HepG2 (cell line): ENCODE results near the gene ZNF248. TPM values are rescaled to one million over a fixed set of nuclear protein-coding genes. Genes with fewer than 3 reads are reported as not detected.

Experiments used
- BCL6 ChIP-seq: IDR thresholded peaks from 2 replicates; pipeline ENCODE4 v1.6.1; 2016; ENCODE audit warnings: missing genetic modification reagents, missing compliant biosample characterization
- CREM ChIP-seq, 2 experiments: sonication (generic) in 1 of 2; formaldehyde crosslinking in 1 of 2; IDR thresholded peaks; 2 replicates each; pipeline versions ENCODE4 v1.4.0 to v1.6.1; 2016 to 2020; ENCODE audit warnings: antibody characterized with exemption in 1 of 2, mild to moderate bottlenecking in 1 of 2, missing genetic modification reagents in 1 of 2
- EP300 ChIP-seq, 3 experiments: sonication (generic) in 1 of 3; formaldehyde crosslinking in 1 of 3; IDR thresholded peaks; 2 replicates each; pipeline versions ENCODE4 v1.5.1 to v1.6.1; 2011 to 2020; ENCODE audit warnings: low read depth in 2 of 3, low read length in 2 of 3, borderline replicate concordance in 1 of 3, improper control_type of control experiment in 1 of 3, mild to moderate bottlenecking in 1 of 3, missing genetic modification reagents in 1 of 3, moderate library complexity in 1 of 3
- FOXJ3 ChIP-seq: sonication (generic); formaldehyde crosslinking; IDR thresholded peaks from 2 replicates; pipeline ENCODE4 v1.4.0; 2020; ENCODE audit warnings: missing genetic modification reagents, mild to moderate bottlenecking, borderline replicate concordance
- HNRNPH1 ChIP-seq: fragments of 200-400 bp; formaldehyde crosslinking; optimal IDR thresholded peaks from 2 replicates; pipeline ENCODE3; 2017; ENCODE audit warnings: mild to moderate bottlenecking, low read depth, low read length
- KAT8 ChIP-seq: IDR thresholded peaks from 2 replicates; pipeline ENCODE4 v1.6.1; 2016; ENCODE audit warnings: missing genetic modification reagents, missing compliant biosample characterization
- KDM2A ChIP-seq: sonication (generic); formaldehyde crosslinking; IDR thresholded peaks from 2 replicates; pipeline ENCODE4 v1.4.0; 2020; ENCODE audit warnings: low read depth, missing genetic modification reagents, borderline replicate concordance
- MXD4 ChIP-seq: IDR thresholded peaks from 2 replicates; pipeline ENCODE4 v1.6.1; 2016; ENCODE audit warnings: mild to moderate bottlenecking, missing biosample characterization, missing genetic modification reagents
- RBM39 ChIP-seq: fragments of 200-400 bp; formaldehyde crosslinking; IDR thresholded peaks from one replicate; pipeline ENCODE4 v1.6.1; 2018; ENCODE audit warnings: antibody characterized with exemption, mild to moderate bottlenecking, low read depth, low read length; ENCODE audit not compliant: poor library complexity, severe bottlenecking
- REPIN1 ChIP-seq: sonication (generic); formaldehyde crosslinking; IDR thresholded peaks from 2 replicates; pipeline ENCODE4 v1.8.0; 2022; ENCODE audit warnings: missing genetic modification reagents, low read depth, mild to moderate bottlenecking, borderline replicate concordance
- SIN3B ChIP-seq: fragments of 150-350 bp; IDR thresholded peaks from 2 replicates; pipeline ENCODE4 v1.6.1; 2014; ENCODE audit warnings: low read length
- SRY ChIP-seq: sonication (generic); formaldehyde crosslinking; IDR thresholded peaks from 2 replicates; pipeline ENCODE4 v1.8.0; 2022; ENCODE audit warnings: mild to moderate bottlenecking, missing genetic modification reagents
- YEATS4 ChIP-seq: sonication (generic); formaldehyde crosslinking; IDR thresholded peaks from 2 replicates; pipeline ENCODE4 v1.4.0; 2020; ENCODE audit warnings: missing genetic modification reagents, borderline replicate concordance
- ZNF30 ChIP-seq: sonication (generic); formaldehyde crosslinking; IDR thresholded peaks from 2 replicates; pipeline ENCODE4 v1.5.0; 2020; ENCODE audit warnings: mild to moderate bottlenecking, missing genetic modification reagents
- ZNF772 ChIP-seq: sonication (generic); formaldehyde crosslinking; IDR thresholded peaks from 2 replicates; pipeline ENCODE4 v1.5.0; 2020; ENCODE audit warnings: mild to moderate bottlenecking, missing genetic modification reagents
- polyA plus RNA-seq, 8 experiments: library from polyadenylated mRNA; depleted of rRNA in 3 of 8; stranded (reverse) in 7 of 8; unstranded in 1 of 8; fragments of >200 nt; fragmentation: Illumina TruSeq in 4 of 8; extraction: Trizol in 4 of 8; gene quantifications; 2 replicates each; pipeline versions ENCODE4 v1.2.1 to v1.2.3, GENCODE V29; 2011 to 2016; ENCODE audit warnings: low read depth in 4 of 8, missing spikeins in 1 of 8, mixed read lengths in 1 of 8; ENCODE audit not compliant: insufficient read depth in 1 of 8
- total RNA-seq, 5 experiments: library from RNA; depleted of rRNA; stranded (reverse); fragments of >200 nt; fragmentation: Illumina TruSeq; extraction: Trizol; gene quantifications; 2 replicates each; pipeline ENCODE4 v1.2.3, GENCODE V29; 2016; ENCODE audit warnings: low read depth in 1 of 5
- TF ChIP-seq, protein P1 (sequence below): sonication (generic); formaldehyde crosslinking; IDR thresholded peaks from 2 replicates; pipeline ENCODE4 v1.4.0; 2020; ENCODE audit warnings: low read depth, missing genetic modification reagents
- TF ChIP-seq, protein P2 (sequence below): sonication (generic); formaldehyde crosslinking; IDR thresholded peaks from 2 replicates; pipeline ENCODE4 v1.4.0; 2020; ENCODE audit warnings: mild to moderate bottlenecking, missing genetic modification reagents

Gene ZNF248
- total and polyA plus RNA-seq, 2 of the 13 experiments (the other 11 are each of a cell fraction or from before 2014, with no cell fraction given) = 12.8 to 13.3 TPM

DNA sequence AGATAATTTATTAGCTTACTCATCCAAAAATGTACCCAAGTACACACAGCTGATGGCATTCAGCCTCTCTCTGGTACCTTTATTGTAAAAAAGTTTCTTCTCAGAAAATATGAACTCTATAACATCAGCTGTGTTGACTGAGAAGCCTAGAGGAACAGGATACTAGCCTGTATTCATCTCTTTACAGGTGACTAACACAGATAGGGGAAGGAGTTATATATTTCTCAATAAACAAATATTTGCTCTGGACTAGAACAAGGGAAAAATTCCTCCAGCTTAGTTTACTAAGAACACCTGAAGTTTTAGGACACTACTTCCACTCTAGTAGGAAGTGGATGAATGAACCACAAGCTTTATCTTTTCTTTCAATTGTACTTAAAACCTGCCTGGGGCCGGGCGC lies 67.8 kb downstream of the ZNF248 start (continued):
- TF ChIP-seq CREM (IDR thresholded peaks at IDR 0.05) (no peak; the same call in 1 of the 2 replicates), CREM (CRISPR knock-in tag; IDR thresholded peaks at IDR 0.05) (no peak), KDM2A (no peak), ZNF30 (CRISPR knock-in tag) (no peak), SRY (no peak), FOXJ3 (peak; percentile 30; the same call in 1 of the 2 replicates), ZNF772 (CRISPR knock-in tag) (no peak), KAT8 (CRISPR knock-in tag) (peak; percentile 29; the same call in 1 of the 2 replicates), YEATS4 (CRISPR knock-in tag) (no peak), RBM39 (no peak), EP300 (IDR thresholded peaks at IDR 0.05; ENCODE audit: low read depth in 2 of 2, low read length in 2 of 2) (peak in 1 of 2 experiments; percentile 61; a peak in 2 of 4 replicates), EP300 (CRISPR knock-in tag; IDR thresholded peaks at IDR 0.05; ENCODE audit: borderline replicate concordance) (0 out of 2 replicates have a peak, but pooled peaks have one; percentile 17), MXD4 (CRISPR knock-in tag) (no peak), BCL6 (CRISPR knock-in tag) (0 out of 2 replicates have a peak, but pooled peaks have one; percentile 29), REPIN1 (CRISPR knock-in tag) (no peak), SIN3B (no peak), HNRNPH1 (no peak)
- TF ChIP-seq, protein P1, sequence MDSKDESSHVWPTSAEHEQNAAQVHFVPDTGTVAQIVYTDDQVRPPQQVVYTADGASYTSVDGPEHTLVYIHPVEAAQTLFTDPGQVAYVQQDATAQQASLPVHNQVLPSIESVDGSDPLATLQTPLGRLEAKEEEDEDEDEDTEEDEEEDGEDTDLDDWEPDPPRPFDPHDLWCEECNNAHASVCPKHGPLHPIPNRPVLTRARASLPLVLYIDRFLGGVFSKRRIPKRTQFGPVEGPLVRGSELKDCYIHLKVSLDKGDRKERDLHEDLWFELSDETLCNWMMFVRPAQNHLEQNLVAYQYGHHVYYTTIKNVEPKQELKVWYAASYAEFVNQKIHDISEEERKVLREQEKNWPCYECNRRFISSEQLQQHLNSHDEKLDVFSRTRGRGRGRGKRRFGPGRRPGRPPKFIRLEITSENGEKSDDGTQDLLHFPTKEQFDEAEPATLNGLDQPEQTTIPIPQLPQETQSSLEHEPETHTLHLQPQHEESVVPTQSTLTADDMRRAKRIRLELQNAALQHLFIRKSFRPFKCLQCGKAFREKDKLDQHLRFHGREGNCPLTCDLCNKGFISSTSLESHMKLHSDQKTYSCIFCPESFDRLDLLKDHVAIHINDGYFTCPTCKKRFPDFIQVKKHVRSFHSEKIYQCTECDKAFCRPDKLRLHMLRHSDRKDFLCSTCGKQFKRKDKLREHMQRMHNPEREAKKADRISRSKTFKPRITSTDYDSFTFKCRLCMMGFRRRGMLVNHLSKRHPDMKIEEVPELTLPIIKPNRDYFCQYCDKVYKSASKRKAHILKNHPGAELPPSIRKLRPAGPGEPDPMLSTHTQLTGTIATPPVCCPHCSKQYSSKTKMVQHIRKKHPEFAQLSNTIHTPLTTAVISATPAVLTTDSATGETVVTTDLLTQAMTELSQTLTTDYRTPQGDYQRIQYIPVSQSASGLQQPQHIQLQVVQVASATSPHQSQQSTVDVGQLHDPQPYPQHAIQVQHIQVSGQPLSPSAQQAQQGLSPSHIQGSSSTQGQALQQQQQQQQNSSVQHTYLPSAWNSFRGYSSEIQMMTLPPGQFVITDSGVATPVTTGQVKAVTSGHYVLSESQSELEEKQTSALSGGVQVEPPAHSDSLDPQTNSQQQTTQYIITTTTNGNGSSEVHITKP (CRISPR knock-in tag) = no peak
- TF ChIP-seq, protein P2, sequence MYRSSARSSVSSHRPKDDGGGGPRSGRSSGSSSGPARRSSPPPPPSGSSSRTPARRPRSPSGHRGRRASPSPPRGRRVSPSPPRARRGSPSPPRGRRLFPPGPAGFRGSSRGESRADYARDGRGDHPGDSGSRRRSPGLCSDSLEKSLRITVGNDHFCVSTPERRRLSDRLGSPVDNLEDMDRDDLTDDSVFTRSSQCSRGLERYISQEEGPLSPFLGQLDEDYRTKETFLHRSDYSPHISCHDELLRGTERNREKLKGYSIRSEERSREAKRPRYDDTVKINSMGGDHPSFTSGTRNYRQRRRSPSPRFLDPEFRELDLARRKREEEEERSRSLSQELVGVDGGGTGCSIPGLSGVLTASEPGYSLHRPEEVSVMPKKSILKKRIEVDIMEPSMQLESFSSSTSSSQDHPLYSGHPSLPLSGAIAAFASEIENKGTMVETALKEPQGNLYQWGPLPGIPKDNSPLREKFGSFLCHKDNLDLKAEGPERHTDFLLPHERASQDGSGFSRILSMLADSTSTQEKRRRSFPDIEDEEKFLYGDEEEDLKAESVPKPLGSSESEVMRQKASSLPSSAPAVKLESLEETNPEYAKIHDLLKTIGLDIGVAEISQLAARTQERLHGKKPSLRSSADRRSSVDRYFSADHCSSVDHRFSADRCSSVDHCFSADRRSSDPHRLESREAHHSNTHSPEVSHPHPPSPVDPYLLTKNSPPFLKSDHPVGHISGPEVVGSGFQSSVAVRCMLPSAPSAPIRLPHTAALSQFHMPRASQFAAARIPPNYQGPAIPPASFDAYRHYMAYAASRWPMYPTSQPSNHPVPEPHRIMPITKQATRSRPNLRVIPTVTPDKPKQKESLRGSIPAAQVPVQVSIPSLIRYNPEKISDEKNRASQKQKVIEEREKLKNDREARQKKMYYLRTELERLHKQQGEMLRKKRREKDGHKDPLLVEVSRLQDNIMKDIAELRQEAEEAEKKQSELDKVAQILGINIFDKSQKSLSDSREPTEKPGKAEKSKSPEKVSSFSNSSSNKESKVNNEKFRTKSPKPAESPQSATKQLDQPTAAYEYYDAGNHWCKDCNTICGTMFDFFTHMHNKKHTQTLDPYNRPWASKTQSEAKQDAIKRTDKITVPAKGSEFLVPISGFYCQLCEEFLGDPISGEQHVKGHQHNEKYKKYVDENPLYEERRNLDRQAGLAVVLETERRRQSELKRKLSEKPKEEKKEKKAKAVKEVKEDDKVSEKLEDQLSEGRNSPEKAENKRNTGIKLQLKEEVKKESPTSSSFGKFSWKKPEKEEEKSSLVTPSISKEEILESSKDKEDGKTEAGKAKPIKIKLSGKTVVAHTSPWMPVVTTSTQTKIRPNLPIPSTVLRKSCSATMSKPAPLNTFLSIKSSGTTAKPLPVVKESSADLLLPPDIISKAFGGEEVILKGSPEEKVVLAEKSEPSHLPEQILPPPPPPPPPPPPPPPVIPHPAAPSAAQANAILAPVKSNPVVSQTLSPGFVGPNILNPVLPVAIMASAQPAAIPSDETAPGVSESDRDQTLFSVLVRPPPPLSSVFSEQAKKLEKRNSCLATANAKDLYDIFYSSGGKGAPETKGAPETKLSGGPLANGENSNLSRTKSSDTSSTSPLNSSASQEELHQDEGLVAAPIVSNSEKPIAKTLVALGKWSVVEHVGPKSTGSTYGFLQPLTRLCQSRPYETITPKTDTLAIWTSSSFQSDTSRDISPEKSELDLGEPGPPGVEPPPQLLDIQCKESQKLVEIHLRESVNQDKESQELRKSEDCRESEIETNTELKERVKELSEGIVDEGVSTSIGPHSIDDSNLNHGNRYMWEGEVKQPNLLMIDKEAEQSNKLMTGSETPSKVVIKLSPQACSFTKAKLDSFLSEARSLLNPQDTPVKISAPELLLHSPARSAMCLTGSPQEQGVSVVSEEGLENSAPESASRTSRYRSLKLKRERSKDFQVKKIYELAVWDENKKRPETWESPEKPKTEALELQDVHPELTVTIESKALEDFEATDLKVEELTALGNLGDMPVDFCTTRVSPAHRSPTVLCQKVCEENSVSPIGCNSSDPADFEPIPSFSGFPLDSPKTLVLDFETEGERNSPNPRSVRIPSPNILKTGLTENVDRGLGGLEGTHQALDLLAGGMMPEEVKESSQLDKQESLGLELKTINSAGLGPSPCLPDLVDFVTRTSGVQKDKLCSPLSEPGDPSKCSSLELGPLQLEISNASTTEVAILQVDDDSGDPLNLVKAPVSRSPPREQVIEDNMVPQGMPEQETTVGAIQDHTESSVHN (CRISPR knock-in tag) = no peak
